HepG2 (cell line): ENCODE measurements around the gene CUTC. TPM values are rescaled to one million over a fixed set of nuclear protein-coding genes. Genes with fewer than 3 reads are reported as not detected.

Experiments used
- ATAC-seq: fragments of 200-7000 bp; cut with Tn5 transposase; 3 replicates; pipeline ENCODE4 v1.9.1; 2020; ENCODE audit warnings: mild to moderate bottlenecking, moderate library complexity
- BruUV-seq: library from RNA; stranded (reverse); fragments of 400-500 nt; replicated peaks from 2 replicates; lab custom pipeline; 2021; lab: Mats Ljungman, UMichigan
- CTCF ChIA-PET: fragments of 300-600 bp; formaldehyde crosslinking; extraction: SDS; loops from one replicate; lab custom pipeline; 2021; ENCODE audit warnings: low total read pairs, inconsistent platforms, low intra/inter-chr PET ratio; lab: Yijun Ruan, JAX
- POLR2A ChIA-PET: fragments of 350-600 bp; sonication (Branson Sonifier 250); formaldehyde crosslinking; loops from one replicate; lab custom pipeline; 2020; ENCODE audit warnings: antibody characterized with exemption, inconsistent platforms; lab: Yijun Ruan, JAX
- DNase-seq: peaks from one replicate; pipeline ENCODE4 v3.0.0-alpha.2; 2015; ENCODE audit warnings: low spot score
- FAIRE-seq: peaks from 3 replicates; lab custom pipeline; 2011; peaks lifted over from hg19 to GRCh38; lab: Jason Lieb, UNC
- H2AFZ ChIP-seq: one replicate; pipeline ENCODE4 v1.6.1; 2011; ENCODE audit warnings: low read length, inconsistent platforms
- H3K27ac ChIP-seq: fragments of 300-600 bp; 3 replicates; pipeline ENCODE4 v1.8.0; 2011; ENCODE audit warnings: mixed run types, mild to moderate bottlenecking, mixed read lengths, low read length, inconsistent platforms; ENCODE audit not compliant: insufficient read depth; ENCODE audit errors: extremely low read length
- H3K27me3 ChIP-seq, 2 experiments: fragments of 200-600 bp in 1 of 2; 2 replicates in 1 of 2; 3 replicates in 1 of 2; pipeline versions ENCODE4 v1.6.0 to v1.8.0; 2011; ENCODE audit warnings: low read length in 2 of 2, mild to moderate bottlenecking in 2 of 2, moderate library complexity in 2 of 2, inconsistent platforms in 1 of 2; ENCODE audit not compliant: insufficient read depth in 2 of 2, control insufficient read depth in 1 of 2
- H3K36me3 ChIP-seq, 2 experiments: fragments of 200-600 bp in 1 of 2; replicated peaks in 1 of 2; 2 replicates in 1 of 2; 3 replicates in 1 of 2; pipeline versions ENCODE4 v1.5.1 to v1.8.0; 2011; ENCODE audit warnings: low read length in 2 of 2, inconsistent platforms in 1 of 2; ENCODE audit not compliant: insufficient read depth in 2 of 2, control insufficient read depth in 1 of 2
- H3K4me1 ChIP-seq: 2 replicates; pipeline ENCODE4 v1.5.1; 2012; ENCODE audit warnings: low read length, inconsistent platforms; ENCODE audit not compliant: insufficient read depth
- H3K4me2 ChIP-seq: 2 replicates; pipeline ENCODE4 v1.6.0; 2011; ENCODE audit warnings: low read depth, low read length, inconsistent platforms
- H3K4me3 ChIP-seq, 3 experiments: fragments of 200-600 bp in 1 of 3; sonication (generic), shearing (Covaris generic) in 1 of 3; replicated peaks in 1 of 3; 2 replicates each; pipeline ENCODE4 v1.5.1; 2011 to 2016; ENCODE audit warnings: low read length in 3 of 3, inconsistent platforms in 2 of 3, low read depth in 2 of 3, mild to moderate bottlenecking in 2 of 3, control low read depth in 1 of 3, mixed read lengths in 1 of 3; ENCODE audit not compliant: insufficient read depth in 1 of 3
- H3K79me2 ChIP-seq: one replicate; pipeline ENCODE4 v1.6.1; 2011; ENCODE audit warnings: low read length, inconsistent platforms; ENCODE audit not compliant: insufficient read depth
- H3K9ac ChIP-seq: 2 replicates; pipeline ENCODE4 v1.6.0; 2011; ENCODE audit warnings: mild to moderate bottlenecking, low read depth, low read length, inconsistent platforms; ENCODE audit not compliant: insufficient read depth
- H3K9me3 ChIP-seq: 2 replicates; pipeline ENCODE4 v1.5.1; 2012; ENCODE audit warnings: mild to moderate bottlenecking, low read length
- H4K20me1 ChIP-seq: 2 replicates; pipeline ENCODE4 v1.6.0; 2011; ENCODE audit warnings: inconsistent platforms, mild to moderate bottlenecking, low read length, moderate library complexity; ENCODE audit not compliant: insufficient read depth
- FOSL1 ChIP-seq: sonication (generic); formaldehyde crosslinking; IDR thresholded peaks from 2 replicates; pipeline ENCODE4 v1.9.0; 2021; ENCODE audit warnings: missing genetic modification reagents, borderline replicate concordance
- RBFOX2 ChIP-seq: fragments of 200-400 bp; formaldehyde crosslinking; IDR thresholded peaks from 2 replicates; pipeline ENCODE4 v1.6.1; 2017; ENCODE audit warnings: low read depth, mild to moderate bottlenecking, low read length
- RXRA ChIP-seq: sonication (generic); formaldehyde crosslinking; IDR thresholded peaks from 2 replicates; pipeline ENCODE4 v1.5.1; 2020; ENCODE audit warnings: missing genetic modification reagents
- SNAPC2 ChIP-seq: sonication (generic); formaldehyde crosslinking; IDR thresholded peaks from 2 replicates; pipeline ENCODE4 v1.8.1; 2022; ENCODE audit warnings: mild to moderate bottlenecking, missing genetic modification reagents
- in situ Hi-C: cut with HindIII; loops from 2 replicates; pipeline ENCODE4 v1.10.0; 2017; ENCODE audit warnings: low pct_unique_long_range_greater_than_20kb; ENCODE audit not compliant: extremely low pct_ligation_motif_present
- intact Hi-C: fragments of 100-400 bp; cut with micrococcal nuclease; formaldehyde crosslinking; loops from one replicate; pipeline ENCODE4 v1.10.0; 2022; ENCODE audit not compliant: unreplicated experiment
- polyA plus RNA-seq, 8 experiments: library from polyadenylated mRNA; depleted of rRNA in 3 of 8; stranded (reverse) in 7 of 8; unstranded in 1 of 8; fragments of >200 nt; fragmentation: Illumina TruSeq in 4 of 8; extraction: Trizol in 4 of 8; gene quantifications; 2 replicates each; pipeline versions ENCODE4 v1.2.1 to v1.2.3, GENCODE V29; 2011 to 2016; ENCODE audit warnings: low read depth in 4 of 8, missing spikeins in 1 of 8, mixed read lengths in 1 of 8; ENCODE audit not compliant: insufficient read depth in 1 of 8
- total RNA-seq, 5 experiments: library from RNA; depleted of rRNA; stranded (reverse); fragments of >200 nt; fragmentation: Illumina TruSeq; extraction: Trizol; gene quantifications; 2 replicates each; pipeline ENCODE4 v1.2.3, GENCODE V29; 2016; ENCODE audit warnings: low read depth in 1 of 5
- TF ChIP-seq, protein P1 (sequence below): sonication (generic); formaldehyde crosslinking; IDR thresholded peaks from 2 replicates; pipeline ENCODE4 v1.4.0; 2020; ENCODE audit warnings: missing genetic modification reagents, mild to moderate bottlenecking, borderline replicate concordance

The CUTC gene
- total and polyA plus RNA-seq, 2 of the 13 experiments (the other 11 are each of a cell fraction or from before 2014, with no cell fraction given): 22.3 to 25.8 TPM

DNA sequence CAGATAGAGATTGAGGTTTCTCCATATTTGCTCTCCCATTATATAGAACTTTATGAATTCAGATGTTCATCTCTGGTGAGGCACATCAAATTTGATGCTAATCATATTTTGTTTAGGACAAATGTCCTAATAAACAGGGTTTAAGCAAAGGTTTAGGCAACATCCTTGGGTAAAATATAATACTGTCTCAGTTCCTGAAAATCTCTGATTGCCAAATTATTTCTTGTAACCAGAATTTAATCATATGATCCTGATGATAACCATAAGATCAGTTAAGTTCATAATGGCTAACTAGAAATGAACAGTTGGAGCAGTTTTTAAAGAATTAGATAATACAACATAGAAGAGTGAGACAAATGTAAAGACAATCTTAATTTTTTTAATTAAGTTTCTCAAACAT, 18.6 kb downstream of the CUTC start:
- intact Hi-C loops (no loop called here), in situ Hi-C loops (loop anchor here (5.0 kb wide), 1 partner anchor 37 kb away; no protein-coding TSS in a partner anchor)
- peaks cover 34% of the 10 kb centered on the region for H3K4me1 ChIP-seq
- H2AFZ ChIP-seq: no peak overlapping the region
- no peak overlapping the region for H3K27ac ChIP-seq
- no peak overlapping the region for H3K4me2 ChIP-seq
- peaks cover 2% of the 10 kb centered on the region for H3K79me2 ChIP-seq
- H3K36me3 ChIP-seq: peaks cover 1 to 58% of the 10 kb centered on the region in 2 experiments; a peak in 3 of 5 replicates
- no peak overlapping the region for H3K4me3 ChIP-seq
- ATAC-seq: no peak
- BruUV-seq: no TSS peak
- no peak for FAIRE-seq
- no peak for TF ChIP-seq RBFOX2
- TF ChIP-seq, protein P1, sequence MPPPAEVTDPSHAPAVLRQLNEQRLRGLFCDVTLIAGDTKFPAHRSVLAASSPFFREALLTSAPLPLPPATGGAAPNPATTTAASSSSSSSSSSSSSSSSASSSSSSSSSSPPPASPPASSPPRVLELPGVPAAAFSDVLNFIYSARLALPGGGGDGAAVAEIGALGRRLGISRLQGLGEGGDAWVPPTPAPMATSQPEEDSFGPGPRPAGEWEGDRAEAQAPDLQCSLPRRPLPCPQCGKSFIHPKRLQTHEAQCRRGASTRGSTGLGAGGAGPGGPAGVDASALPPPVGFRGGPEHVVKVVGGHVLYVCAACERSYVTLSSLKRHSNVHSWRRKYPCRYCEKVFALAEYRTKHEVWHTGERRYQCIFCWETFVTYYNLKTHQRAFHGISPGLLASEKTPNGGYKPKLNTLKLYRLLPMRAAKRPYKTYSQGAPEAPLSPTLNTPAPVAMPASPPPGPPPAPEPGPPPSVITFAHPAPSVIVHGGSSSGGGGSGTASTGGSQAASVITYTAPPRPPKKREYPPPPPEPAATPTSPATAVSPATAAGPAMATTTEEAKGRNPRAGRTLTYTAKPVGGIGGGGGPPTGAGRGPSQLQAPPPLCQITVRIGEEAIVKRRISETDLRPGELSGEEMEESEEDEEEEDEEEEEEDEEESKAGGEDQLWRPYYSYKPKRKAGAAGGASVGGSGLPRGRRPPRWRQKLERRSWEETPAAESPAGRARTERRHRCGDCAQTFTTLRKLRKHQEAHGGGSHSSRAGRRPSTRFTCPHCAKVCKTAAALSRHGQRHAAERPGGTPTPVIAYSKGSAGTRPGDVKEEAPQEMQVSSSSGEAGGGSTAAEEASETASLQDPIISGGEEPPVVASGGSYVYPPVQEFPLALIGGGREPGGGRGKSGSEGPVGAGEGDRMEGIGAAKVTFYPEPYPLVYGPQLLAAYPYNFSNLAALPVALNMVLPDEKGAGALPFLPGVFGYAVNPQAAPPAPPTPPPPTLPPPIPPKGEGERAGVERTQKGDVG (CRISPR knock-in tag): no peak
- no peak for TF ChIP-seq FOSL1 (CRISPR knock-in tag)
- TF ChIP-seq RXRA (CRISPR knock-in tag): no peak
- TF ChIP-seq SNAPC2 (CRISPR knock-in tag): no peak
- no peaks in the 10 kb centered on the region for H4K20me1 ChIP-seq
- POLR2A ChIA-PET: interaction anchor here (0.9 to 1.6 kb wide), 2 partner anchors 19 to 32 kb away, joined by 4 to 5 read pairs; partner anchors contain the start of genes ABCC2, COX15 and CUTC
- DNase-seq: no peak
- no peak overlapping the region for H3K9ac ChIP-seq
- H3K9me3 ChIP-seq: no peaks in the 10 kb centered on the region
- CTCF ChIA-PET: no interaction called here
- no peaks in the 10 kb centered on the region for H3K27me3 ChIP-seq
